ENCODE results near the gene ADIPOR1.
"Not testable (repeated sequence)": the region's sequence is repeated elsewhere in the genome, so short reads cannot be mapped to it uniquely, and the experiment has no call there.

ADIPOR1 gene, protein sequence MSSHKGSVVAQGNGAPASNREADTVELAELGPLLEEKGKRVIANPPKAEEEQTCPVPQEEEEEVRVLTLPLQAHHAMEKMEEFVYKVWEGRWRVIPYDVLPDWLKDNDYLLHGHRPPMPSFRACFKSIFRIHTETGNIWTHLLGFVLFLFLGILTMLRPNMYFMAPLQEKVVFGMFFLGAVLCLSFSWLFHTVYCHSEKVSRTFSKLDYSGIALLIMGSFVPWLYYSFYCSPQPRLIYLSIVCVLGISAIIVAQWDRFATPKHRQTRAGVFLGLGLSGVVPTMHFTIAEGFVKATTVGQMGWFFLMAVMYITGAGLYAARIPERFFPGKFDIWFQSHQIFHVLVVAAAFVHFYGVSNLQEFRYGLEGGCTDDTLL

GRCh38 chr1:202957733-202958543, at the start of gene ADIPOR1:
Gene ADIPOR1, minus strand, starts transcription at chr1:202958312. Its CDS starts 7,242 bp downstream, at chr1:202951070.
- peak; percentile 77 for DNase-seq

DNA sequence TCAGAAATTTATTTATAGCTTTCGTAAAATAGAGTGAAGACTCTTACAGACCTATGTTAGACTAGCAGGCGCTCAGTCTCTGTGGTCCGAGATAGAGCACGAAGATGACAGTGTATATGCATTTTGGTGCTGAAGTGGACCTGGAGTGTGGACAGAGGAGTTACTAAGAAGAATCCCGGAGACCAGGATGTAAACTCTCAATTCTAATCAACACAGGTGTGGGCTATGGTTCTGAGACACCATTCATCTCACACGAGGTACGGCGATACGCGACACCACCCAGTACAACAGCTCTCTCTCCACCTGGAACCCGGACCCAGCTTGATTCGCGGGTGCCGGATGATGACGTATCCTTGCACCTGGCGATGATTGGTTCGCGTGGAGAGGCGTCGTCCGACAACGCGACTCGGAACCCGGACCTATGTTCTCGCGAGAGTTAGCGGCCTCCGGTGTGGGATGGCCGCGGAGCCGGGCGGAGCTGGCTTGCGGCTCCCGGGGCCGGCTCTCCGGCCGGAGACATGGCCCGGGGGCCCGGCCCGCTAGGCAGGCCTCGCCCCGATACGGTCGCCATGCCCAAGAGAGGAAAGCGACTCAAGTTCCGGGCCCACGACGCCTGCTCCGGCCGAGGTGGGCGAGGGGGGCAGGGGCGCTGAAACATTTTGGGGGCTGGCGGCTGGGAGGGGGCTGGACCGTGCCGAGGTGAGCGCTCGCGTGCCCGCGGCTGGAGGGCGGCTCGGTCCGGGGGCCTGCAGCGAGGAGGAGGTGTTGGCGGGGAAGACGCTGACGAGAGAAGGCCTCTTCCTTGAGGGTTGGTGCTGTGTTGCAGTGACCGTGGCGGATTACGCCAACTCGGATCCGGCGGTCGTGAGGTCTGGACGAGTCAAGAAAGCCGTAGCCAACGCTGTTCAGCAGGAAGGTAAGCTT, 49.1 kb upstream of the ADIPOR1 start, which contains the start of gene TMEM183A:
TSS of gene TMEM183A (plus strand) at position 427 of the 924 bp plus-strand sequence. CDS start at position 519, 92 bp downstream.
- DNase-seq = peak; percentile 89

- not testable (repeated sequence) for DNase-seq
Measured at GRCh38 chr1:203005395-203006142, 47.5 kb upstream of the ADIPOR1 start.

DNA sequence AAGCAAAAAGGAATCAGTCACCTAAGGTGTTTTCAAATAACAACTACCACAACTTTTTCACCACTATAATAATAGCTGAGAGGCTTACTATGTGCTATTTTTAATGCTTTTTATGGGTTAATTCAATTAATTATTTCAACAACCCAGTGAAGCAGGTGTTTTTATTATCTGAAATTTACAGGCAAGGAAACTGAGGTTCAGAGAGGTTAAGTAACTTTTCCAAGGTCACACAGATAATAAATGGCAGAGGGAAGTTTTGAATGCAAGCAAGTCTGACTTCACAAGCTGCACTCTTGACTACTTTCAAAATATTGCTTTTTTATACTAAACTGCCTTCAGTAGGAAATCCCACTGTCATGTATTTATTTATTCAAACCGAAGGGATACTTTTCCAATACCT, 44.8 kb upstream of the ADIPOR1 start:
- no peak for DNase-seq

DNA sequence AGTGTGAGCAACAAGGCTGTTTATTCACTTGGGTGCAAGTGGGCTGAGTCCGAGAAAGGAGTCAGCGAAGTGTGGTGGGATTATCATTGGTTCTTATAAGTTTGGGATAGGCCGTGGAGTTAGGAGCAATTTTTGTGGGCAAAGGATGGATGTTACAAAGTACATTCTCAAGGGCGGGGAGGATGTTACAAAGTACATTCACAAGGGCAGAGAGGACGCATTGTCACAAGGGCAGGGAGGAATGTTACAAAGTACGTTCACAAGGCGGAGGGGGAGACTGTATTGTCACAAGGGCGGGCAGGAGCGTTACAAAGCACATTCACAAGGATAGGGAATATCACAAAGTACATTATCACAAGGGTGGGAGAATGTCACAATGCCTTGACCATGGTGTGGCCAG, 43.9 kb upstream of the ADIPOR1 start:
- DNase-seq = no peak

DNA sequence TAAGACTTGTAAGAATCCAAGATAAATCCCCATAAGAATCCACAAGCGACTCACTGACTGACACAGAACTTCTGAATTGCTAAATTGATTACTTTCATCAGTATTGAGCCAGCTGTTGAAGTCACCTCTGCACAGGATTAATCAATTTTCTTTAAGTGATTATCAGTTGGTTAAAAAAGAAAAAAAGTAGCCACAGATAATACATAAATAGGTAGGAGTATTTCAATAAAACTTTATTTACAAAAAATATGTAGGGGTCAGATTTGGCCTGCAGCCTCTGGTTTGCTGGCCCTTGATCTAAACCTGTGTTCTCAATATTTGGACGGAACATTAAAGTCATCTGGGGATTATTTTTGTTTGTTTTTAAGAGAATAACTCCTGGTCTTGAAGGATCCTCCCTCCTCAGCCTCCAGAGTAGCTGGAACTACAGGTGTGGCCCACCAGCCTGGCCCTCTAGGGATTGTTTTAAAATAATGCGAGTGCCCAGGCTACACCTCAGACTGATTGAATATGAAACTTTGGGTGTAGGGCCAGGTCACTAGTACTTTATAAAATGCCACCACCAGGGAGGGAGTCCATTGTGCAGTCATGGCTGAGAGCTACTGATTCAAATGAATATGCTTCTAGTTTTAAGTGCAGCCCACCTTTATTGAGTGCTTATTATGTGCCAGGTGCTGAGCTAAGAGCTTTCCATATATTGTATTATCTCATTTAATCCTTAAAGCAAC, 42.3 kb upstream of the ADIPOR1 start:
- DNase-seq = no peak

DNA sequence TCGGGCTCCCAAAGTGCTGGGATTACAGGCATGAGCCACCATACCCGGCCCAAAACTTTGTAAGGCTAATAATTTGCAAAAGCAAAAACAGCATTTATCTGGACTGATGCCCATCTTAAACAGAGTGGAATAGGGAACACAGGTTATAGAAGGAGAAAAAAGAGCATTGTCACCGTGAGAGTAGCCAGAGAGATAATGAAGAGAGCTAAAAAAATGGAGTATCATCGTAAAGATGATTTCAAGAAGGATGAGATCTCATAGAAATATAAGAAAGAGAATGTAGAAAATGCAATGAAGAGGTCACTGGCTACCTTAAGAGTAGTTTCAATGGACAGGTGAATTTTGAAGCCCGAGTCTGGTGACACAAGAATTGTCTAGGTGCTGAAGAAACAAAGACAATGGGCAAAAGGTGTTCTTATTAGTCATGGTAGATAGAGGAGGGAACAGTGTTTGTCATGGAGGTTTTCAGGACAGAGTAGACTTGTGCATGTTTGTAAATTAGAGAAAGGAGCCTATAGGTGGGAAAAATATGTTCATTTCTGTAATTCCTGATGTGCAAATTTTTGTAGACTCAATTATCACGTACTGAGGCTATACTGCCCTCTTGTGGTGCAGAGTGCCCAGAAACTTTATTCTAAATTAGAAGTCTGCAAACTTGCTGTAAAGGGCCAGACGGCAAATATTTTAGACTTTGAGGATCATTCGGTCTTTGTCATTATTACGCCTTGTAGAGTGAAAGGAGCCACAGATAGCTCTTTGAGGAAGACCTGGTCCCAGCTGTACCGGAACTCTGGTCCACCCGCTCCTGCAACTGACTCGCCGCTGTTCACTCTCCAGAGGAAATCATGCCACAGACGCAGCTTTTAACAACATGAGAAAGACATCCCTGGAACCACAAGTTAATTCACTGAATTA, 41.0 kb upstream of the ADIPOR1 start:
- peak; percentile 51 for DNase-seq

- no peak for DNase-seq
Measured at GRCh38 chr1:202994756-202995155, 36.6 kb upstream of the ADIPOR1 start.

GRCh38 chr1:202991112-202991511, 33.0 kb upstream of the ADIPOR1 start:
- DNase-seq = no peak

GRCh38 chr1:202989879-202990278, 31.8 kb upstream of the ADIPOR1 start:
- DNase-seq = no peak

- DNase-seq = no peak
Measured at GRCh38 chr1:202987922-202988583, 29.9 kb upstream of the ADIPOR1 start.

DNA sequence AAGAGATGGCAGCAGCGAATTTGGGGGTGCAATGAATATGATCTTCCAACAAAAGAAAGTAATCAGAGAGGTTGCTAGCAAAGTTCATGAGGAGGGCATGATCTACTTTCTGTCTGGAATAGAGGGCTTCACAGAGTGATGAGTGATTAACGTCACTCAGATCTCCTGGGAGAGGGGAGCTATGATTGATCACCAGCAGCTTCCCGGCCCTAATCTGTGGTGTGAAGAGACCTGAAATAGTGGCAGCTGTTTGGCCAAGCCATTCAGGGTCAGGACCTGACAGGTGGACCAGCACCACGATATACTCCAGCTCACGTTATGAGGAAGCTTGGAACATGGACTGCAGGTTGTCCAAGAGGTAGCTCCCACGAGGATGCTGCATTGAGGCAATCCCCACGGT, 29.1 kb upstream of the ADIPOR1 start:
- DNase-seq = no peak

DNA sequence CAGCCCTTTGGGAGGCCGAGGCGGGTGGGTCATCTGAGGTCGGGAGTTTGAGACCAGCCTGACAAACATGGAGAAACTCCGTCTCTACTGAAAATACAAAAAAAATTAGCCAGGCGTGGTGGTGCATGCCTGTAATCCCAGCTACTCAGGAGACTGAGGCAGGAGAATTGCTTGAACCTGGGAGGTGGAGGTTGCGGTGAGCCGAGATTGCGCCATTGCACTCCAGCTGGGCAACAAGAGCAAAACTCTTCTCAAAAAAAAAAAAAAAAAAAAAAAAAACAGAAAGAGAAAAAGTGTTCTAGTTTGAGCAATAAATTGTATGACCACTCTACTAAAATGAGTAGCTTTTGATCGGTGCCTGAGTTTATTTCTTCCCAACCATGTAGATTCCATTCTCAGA, 28.0 kb upstream of the ADIPOR1 start:
- DNase-seq = not testable (repeated sequence)

- DNase-seq = no peak
Measured at GRCh38 chr1:202982715-202983430, 24.8 kb upstream of the ADIPOR1 start.

DNA sequence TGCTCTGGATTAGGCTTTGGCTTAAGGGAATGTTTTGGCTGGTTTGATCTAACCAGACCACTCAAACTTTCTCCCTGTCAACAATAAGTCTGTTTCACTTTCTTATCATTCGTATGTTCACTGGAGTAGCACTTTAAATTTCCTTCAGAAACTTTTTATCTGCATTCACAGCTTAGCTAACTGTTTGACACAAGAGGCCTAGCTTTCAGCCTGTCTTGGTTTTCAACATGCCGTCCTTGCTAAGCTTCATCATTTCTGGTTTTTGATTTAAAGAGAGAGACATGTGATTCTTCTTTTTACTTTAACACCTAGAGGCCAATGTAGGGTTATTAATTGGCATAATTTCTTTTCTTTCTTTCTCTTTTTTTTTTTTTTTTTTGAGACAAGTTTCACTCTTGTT, 23.8 kb upstream of the ADIPOR1 start:
- DNase-seq = no peak

DNA sequence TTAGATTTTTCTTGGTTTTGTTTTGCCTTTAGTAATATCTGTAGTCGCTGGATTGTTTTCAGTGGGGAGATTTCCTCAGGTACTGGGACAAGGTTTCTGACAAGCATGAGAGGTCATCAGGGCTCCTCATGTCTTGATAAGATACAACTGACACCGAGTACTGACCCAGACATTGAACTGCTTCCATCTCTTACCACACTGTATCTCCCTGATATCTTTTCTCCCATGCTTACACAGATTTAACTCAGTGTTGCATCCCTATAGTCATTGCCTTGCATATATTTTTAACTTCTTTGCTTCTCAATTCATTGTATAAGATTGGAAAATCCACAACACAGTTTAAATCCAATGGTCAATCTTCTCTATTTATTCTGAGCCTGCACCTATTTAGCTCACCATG, 21.3 kb upstream of the ADIPOR1 start:
- DNase-seq = no peak

DNA sequence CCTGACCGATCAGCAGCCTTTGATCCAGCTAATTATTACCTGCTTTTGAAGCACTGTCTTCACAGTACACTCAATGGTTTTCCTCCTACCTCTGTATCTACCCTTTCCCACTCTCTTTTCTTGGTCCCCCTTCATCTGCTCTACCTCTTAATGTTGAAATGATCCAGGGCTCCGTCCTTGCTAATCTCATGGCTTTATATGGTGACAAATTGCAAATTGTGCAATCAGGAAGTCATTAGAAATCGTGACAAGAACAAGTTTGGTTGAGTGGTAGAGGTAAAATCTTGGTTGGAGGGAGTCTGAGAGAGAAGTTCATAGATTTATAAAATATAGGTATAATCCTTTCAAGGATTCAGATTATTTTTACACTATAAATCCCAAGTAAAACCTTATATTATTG, 18.5 kb upstream of the ADIPOR1 start:
- no peak for DNase-seq

DNA sequence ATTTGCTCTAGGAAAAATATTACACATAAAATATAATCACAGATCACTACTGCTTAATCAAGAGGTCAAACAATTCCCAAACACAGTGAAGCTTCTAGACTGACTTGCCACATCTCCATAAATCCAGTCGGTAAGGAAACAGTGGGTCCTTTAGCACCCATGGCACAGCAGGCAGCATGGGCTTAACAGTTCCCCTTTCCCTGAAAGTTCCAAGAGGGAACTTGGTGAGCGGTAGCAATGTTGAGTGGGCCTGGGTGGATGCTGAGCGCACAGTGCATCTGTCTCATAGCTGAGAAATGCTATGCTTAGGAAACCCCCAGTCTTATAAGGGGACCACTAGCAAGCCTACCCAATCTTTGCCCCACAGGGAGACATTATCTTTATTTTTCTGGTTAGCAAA, 16.7 kb upstream of the ADIPOR1 start:
- no peak for DNase-seq

DNA sequence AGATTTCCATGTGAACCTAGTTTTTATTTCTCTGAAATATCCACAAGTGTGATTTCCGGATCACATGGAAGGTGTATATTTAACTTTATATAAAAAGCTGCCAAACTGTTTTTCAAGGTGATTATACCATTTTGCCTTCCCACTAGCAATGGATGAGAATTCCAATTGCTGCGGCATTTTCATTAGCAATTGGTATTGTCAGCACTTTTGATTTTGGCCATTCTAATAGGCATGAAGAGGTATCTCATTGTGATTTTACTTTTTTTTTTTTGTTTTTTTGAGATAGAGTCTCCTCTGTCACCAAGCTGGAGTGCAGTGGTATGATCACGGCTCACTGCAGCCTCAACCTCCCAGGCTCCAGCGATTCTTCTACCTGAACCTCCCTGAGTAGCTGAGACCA, 13.9 kb upstream of the ADIPOR1 start:
- DNase-seq = no peak
